Measurements from ENCODE around the gene DDIT3.

Gene DDIT3

GRCh38 chr12:57546438-57547287 lies 26.3 kb upstream of the DDIT3 start, which contains the start of gene DCTN2:
Gene DCTN2 (minus strand): TSS chr12:57547192. CDS start chr12:57547063, 129 bp downstream.
- peak; percentile 88 for DNase-seq

GRCh38 chr12:57545809-57546437 lies 25.6 kb upstream of the DDIT3 start:
- DNase-seq, result no peak

GRCh38 chr12:57543581-57543980 lies 23.3 kb upstream of the DDIT3 start:
- no peak for DNase-seq

- DNase-seq, result no peak
Measured at GRCh38 chr12:57541717-57542116, 21.4 kb upstream of the DDIT3 start.

GRCh38 chr12:57541001-57541400 lies 20.7 kb upstream of the DDIT3 start:
- DNase-seq, result no peak

- no peak for DNase-seq
Measured at GRCh38 chr12:57539134-57539768, 18.9 kb upstream of the DDIT3 start.

- DNase-seq, result no peak
Measured at GRCh38 chr12:57536597-57536942, 16.3 kb upstream of the DDIT3 start.

GRCh38 chr12:57535764-57536596 lies 15.7 kb upstream of the DDIT3 start:
- no peak for DNase-seq

GRCh38 chr12:57534991-57535543 lies 14.8 kb upstream of the DDIT3 start:
- no peak for DNase-seq

- no peak for DNase-seq
Measured at GRCh38 chr12:57534250-57534649, 13.9 kb upstream of the DDIT3 start.

- DNase-seq, result no peak
Measured at GRCh38 chr12:57533108-57533507, 12.8 kb upstream of the DDIT3 start.

- DNase-seq, result no peak
Measured at GRCh38 chr12:57531836-57532235, 11.5 kb upstream of the DDIT3 start.

- no peak for DNase-seq
Measured at GRCh38 chr12:57530396-57531142, 10.3 kb upstream of the DDIT3 start.

GRCh38 chr12:57529831-57530230 lies 9.5 kb upstream of the DDIT3 start:
- DNase-seq, result no peak

GRCh38 chr12:57528831-57529555 lies 8.7 kb upstream of the DDIT3 start:
- DNase-seq, result no peak

GRCh38 chr12:57528176-57528575 lies 7.9 kb upstream of the DDIT3 start:
- no peak for DNase-seq

- no peak for DNase-seq
Measured at GRCh38 chr12:57527184-57527583, 6.9 kb upstream of the DDIT3 start.

GRCh38 chr12:57526477-57527126 lies 6.3 kb upstream of the DDIT3 start:
- DNase-seq, result no peak

- no peak for DNase-seq
Measured at GRCh38 chr12:57525615-57526383, 5.5 kb upstream of the DDIT3 start.

Measured in stimulated activated CD4-positive, alpha-beta T cell treated with anti-CD3 and anti-CD28 coated beads, Interleukin-12 subunit alpha, Interleukin-12 subunit beta, amount 100 ng/mL, for 4 hours (primary cell).